CD1c-positive myeloid dendritic cell (primary cell): ENCODE results near the gene NEDD8.

Experiments
- DNase-seq: peaks from one replicate; pipeline ENCODE4 v3.0.0-alpha.2; 2016; ENCODE audit errors: extremely low spot score

The NEDD8 gene

DNA sequence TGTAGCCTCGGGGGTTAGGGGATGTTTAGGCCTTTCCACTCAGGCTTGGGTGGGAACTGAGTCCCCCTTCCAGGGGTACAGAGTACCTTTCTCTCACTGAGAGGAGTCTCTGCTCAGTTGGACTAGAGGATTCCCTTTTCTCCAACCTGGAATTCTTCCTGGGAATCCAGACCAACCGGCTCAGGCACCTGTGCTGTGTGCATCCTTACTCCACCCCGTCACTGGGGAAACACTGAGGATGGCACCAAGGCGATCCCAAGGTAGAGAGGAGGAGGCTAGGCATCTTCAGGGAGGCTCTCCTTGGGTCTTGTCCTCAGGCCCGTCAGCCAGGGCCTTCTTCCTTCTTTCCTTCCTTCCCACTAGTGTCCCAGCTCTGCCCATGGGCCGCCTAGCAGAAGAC lies 31.7 kb upstream of the NEDD8 start:
- no peak for DNase-seq

- DNase-seq, result no peak
Observed at GRCh38 chr14:24262821-24263733, 30.9 kb upstream of the NEDD8 start, which contains the start of gene TGM1. TGM1 (minus strand) TSS chr14:24263177; CDS start chr14:24262352, 825 bp downstream.

- DNase-seq, result no peak
Observed at GRCh38 chr14:24261969-24262327, 29.8 kb upstream of the NEDD8 start.

- DNase-seq, result no peak
Observed at GRCh38 chr14:24261256-24261968, 29.2 kb upstream of the NEDD8 start.

- no peak for DNase-seq
Observed at GRCh38 chr14:24260780-24261157, 28.6 kb upstream of the NEDD8 start.

- DNase-seq, result no peak
Observed at GRCh38 chr14:24260026-24260779, 28.0 kb upstream of the NEDD8 start.

DNA sequence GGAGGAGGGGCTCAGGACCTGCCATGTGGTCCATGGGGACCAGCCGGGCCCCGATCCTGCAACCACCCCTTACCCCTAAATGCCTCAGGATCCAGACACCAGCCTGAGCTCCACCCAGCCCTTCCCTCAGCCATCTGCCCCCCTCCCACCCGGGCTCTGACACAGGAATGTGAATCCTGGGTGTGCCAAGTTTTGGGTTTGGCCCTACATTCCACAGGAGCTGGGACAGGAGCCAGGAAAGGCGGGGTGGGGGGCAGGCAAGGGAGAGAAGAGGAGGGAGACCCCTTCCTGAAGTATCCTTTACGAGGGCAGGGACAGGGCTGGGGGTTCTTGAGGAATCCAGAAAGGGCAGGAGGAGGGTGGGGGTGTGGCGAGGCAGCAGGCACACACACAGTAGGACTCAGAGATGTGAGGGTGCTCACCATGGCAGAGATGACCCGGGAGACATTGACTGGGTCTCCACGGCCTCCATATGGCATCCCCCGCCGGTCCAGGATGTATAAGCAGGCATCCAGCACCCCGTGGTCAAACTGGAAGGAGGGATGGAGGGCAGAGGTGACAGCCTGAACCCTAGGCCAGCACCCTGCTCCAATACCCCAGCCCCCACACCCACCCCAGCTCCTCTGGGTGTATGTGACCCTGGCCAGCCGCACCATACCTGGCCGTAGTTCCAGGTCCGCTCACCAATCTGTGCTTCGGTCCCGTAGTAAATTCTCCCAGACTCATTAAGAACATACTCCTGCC lies 27.3 kb upstream of the NEDD8 start:
- DNase-seq, result no peak

GRCh38 chr14:24258548-24259265 lies 26.5 kb upstream of the NEDD8 start:
- DNase-seq, result no peak

DNA sequence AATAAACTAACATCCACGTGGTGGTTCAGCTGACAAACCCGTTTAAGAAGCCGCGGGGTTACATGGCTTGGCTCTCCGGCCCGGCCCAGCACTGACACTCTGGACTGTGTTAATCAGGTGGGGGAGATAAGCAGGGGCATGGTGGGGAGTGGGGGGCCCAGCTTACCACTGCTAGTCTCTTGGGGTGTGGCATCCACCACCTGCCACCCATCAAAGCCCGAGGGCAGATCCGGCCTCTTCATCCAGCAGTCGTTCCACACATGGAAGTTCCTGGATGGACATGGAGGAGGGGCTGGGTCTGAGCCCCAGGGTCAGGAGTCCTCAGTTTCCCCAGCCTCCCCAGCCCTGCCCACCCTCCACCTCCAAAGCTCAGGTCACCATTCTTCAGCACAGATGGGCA lies 26.0 kb upstream of the NEDD8 start:
- DNase-seq, result no peak

GRCh38 chr14:24256960-24257359 lies 24.8 kb upstream of the NEDD8 start:
- DNase-seq, result no peak

- no peak for DNase-seq
Observed at GRCh38 chr14:24255931-24256711, 24.0 kb upstream of the NEDD8 start.

- no peak for DNase-seq
Observed at GRCh38 chr14:24255438-24255837, 23.3 kb upstream of the NEDD8 start.

- DNase-seq, result no peak
Observed at GRCh38 chr14:24254630-24255392, 22.6 kb upstream of the NEDD8 start.

- DNase-seq, result no peak
Observed at GRCh38 chr14:24253936-24254335, 21.8 kb upstream of the NEDD8 start.

GRCh38 chr14:24252289-24253124 lies 20.3 kb upstream of the NEDD8 start:
- no peak for DNase-seq

DNA sequence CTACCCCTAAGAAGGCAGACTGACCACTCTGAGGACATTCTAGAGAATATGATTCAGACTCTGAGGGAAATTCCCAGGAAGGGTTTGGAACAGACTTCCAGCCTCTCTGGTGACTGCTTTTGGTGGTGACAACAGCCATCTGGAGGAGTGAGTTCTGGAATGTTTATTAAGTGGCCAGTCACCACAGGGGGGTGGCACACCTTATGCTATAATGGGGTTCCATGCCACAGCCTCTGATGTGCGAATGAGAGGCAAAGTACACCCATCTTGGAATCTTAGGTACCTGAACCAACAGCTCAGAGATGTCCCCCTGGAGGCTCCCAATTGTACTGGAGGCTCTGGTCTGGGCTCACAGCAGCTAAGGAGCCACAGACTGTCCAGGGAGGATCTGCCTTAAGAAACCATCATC lies 19.7 kb upstream of the NEDD8 start:
- no peak for DNase-seq

DNA sequence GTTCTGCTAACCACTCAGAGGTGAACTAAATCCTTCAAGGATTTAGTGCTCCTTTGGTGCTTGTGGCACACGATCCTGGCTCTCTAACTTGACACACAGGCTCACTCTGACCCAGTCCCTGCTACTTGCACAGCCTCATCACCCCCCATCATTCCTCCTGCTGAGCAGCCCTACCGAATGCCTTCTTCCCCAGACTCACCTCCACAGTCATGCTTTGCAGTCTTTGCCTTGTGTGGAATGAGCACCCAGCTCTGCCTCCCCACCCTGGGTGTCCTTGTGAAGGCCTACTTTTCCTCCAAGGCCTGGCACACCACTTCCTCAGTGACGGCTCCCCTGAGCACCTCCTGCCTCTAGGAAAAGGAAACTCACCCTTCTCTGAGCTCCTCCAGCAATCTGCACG lies 18.2 kb upstream of the NEDD8 start:
- no peak for DNase-seq

- DNase-seq, result no peak
Observed at GRCh38 chr14:24249230-24250021, 17.3 kb upstream of the NEDD8 start.
